Measurements from ENCODE around the gene WDR90.

WDR90 gene

GRCh38 chr16:678209-678857 is 29.2 kb downstream of the WDR90 start:
- Histone ChIP-seq H3K4me1 (ENCODE audit: insufficient read depth, low read length, poor library complexity, severe bottlenecking) (peaks cover 4% of the 10 kb centered on the region), H3K4me2 (ENCODE audit: low read depth, low read length, poor library complexity, severe bottlenecking) (no peak overlapping the region), H3F3A (ENCODE audit: low read depth) (no peaks in the 10 kb centered on the region), H3K9me3 (ENCODE audit: insufficient read depth, low read depth, low read length) (no peaks in the 10 kb centered on the region), H3K9ac (ENCODE audit: low read depth, low read length, poor library complexity, severe bottlenecking) (no peak overlapping the region), H3K79me2 (ENCODE audit: insufficient read depth, low read length) (peaks cover 16% of the 10 kb centered on the region; the same call in 1 of the 2 replicates), H2AFZ (ENCODE audit: low read length) (no peak overlapping the region), H3K9me2 (replicated peaks; ENCODE audit: low read depth, low read length) (no peaks in the 10 kb centered on the region), H3K4me3 (ENCODE audit: low read length, poor library complexity, severe bottlenecking) (no peak overlapping the region), H3K27me3 (ENCODE audit: insufficient read depth, low read length, poor library complexity, severe bottlenecking) (no peaks in the 10 kb centered on the region), H4K20me1 (ENCODE audit: insufficient read depth, low read length, poor library complexity, severe bottlenecking) (peaks cover 2% of the 10 kb centered on the region), H3K36me3 (ENCODE audit: insufficient read depth, low read length) (no peaks in the 10 kb centered on the region)
- TF ChIP-seq, protein P1, sequence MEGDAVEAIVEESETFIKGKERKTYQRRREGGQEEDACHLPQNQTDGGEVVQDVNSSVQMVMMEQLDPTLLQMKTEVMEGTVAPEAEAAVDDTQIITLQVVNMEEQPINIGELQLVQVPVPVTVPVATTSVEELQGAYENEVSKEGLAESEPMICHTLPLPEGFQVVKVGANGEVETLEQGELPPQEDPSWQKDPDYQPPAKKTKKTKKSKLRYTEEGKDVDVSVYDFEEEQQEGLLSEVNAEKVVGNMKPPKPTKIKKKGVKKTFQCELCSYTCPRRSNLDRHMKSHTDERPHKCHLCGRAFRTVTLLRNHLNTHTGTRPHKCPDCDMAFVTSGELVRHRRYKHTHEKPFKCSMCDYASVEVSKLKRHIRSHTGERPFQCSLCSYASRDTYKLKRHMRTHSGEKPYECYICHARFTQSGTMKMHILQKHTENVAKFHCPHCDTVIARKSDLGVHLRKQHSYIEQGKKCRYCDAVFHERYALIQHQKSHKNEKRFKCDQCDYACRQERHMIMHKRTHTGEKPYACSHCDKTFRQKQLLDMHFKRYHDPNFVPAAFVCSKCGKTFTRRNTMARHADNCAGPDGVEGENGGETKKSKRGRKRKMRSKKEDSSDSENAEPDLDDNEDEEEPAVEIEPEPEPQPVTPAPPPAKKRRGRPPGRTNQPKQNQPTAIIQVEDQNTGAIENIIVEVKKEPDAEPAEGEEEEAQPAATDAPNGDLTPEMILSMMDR (conservative IDR thresholded peaks at IDR 0.05; ENCODE audit: low read length): no peak
- no peak for TF ChIP-seq EZH2phosphoT487 (IDR thresholded peaks at IDR 0.05; ENCODE audit: borderline replicate concordance)

DNA sequence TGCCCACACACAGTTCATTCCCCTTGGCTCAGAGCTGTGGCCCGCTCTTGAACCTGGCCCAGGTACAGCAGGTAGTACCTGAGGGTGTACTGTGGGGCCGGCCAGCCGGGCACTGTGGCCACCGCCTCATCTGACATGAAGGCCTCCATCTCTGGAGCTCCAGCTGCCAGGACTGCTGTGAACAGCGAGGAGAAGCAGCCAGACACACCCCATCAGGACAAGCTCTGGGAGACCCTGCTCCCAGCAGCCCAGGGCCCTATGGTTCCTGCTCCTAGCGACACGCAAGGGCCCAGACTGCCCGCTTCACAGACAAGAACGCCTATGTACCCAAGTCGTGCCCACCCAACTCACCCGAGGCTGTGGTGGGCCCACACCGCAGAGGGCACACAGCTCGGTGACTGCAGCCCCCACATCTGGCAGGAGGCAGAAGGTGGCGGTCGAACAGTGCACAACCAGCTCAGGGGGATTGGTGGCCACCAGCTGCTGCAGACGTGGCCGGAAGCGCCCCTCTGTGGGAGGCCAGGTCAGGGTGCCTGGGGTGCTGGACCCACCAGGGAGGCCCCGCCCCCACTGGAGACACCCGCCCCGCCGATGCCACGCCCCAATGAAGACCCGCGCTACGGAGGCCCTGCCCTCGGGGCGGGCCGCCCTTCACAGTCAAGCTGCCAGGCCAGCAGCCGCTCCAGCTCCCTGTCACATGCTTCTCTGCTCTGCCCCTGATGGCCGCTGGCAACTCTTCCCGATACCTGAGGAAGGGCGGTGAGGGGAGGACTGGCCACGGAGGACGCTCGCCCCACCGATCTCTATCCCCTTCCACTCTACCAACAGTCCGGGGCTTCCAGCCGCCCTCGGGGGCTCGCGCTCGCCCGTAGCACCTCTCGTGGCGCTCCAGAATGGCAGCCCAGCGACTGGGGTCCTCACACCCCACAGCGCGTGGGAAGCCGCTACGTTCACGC is 30.0 kb downstream of the WDR90 start:
- Histone ChIP-seq H3K36me3 (ENCODE audit: insufficient read depth, low read length) (no peaks in the 10 kb centered on the region), H3K4me1 (ENCODE audit: insufficient read depth, low read length, poor library complexity, severe bottlenecking) (peaks cover 4% of the 10 kb centered on the region), H3F3A (ENCODE audit: low read depth) (no peaks in the 10 kb centered on the region), H3K9me3 (ENCODE audit: insufficient read depth, low read depth, low read length) (no peaks in the 10 kb centered on the region), H3K9ac (ENCODE audit: low read depth, low read length, poor library complexity, severe bottlenecking) (no peak overlapping the region), H3K4me2 (ENCODE audit: low read depth, low read length, poor library complexity, severe bottlenecking) (peak overlapping the region; percentile 66), H3K4me3 (ENCODE audit: low read length, poor library complexity, severe bottlenecking) (peak overlapping the region; percentile 60), H3K27me3 (ENCODE audit: insufficient read depth, low read length, poor library complexity, severe bottlenecking) (no peaks in the 10 kb centered on the region), H3K79me2 (ENCODE audit: insufficient read depth, low read length) (peaks cover 16% of the 10 kb centered on the region; the same call in 1 of the 2 replicates), H4K20me1 (ENCODE audit: insufficient read depth, low read length, poor library complexity, severe bottlenecking) (peaks cover 2% of the 10 kb centered on the region), H2AFZ (ENCODE audit: low read length) (no peak overlapping the region), H3K9me2 (replicated peaks; ENCODE audit: low read depth, low read length) (no peaks in the 10 kb centered on the region)
- TF ChIP-seq EZH2phosphoT487 (IDR thresholded peaks at IDR 0.05; ENCODE audit: borderline replicate concordance): no peak
- TF ChIP-seq, protein P1 (conservative IDR thresholded peaks at IDR 0.05; ENCODE audit: low read length): no peak

DNA sequence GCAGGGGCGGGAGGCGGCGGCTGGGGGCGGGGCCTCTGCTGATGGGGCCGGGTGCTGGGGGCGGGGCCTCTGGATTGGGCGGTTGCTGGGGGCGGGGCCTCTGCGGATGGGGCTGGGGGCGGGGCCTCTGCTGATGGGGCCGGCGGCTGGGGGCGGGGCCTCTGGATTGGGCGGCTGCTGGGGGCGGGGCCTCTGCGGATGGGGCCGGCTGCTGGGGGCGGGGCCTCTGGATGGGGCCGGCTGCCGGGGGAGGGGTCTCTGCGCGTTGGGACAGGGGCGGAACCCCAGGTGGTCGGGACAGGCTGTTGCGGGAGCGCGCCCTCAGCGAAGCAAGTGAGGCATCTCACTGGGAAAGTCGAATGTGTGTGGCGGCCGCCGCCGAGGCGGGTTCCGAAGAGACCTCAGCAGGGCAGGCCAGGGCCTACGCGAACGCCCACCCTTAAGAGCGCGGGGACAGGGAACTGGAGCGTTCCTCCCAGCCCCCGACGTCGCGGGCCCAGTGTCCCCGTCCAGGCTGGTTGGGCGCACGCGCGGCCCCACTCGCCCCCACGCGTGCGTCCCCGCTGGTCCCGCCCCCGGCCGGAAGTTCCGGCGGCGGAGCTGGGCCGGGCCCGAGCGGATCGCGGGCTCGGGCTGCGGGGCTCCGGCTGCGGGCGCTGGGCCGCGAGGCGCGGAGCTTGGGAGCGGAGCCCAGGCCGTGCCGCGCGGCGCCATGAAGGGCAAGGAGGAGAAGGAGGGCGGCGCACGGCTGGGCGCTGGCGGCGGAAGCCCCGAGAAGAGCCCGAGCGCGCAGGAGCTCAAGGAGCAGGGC is 30.9 kb downstream of the WDR90 start, which contains the start of gene STUB1:
TSS of gene STUB1 (plus strand) at position 597 of the 811 bp plus-strand sequence. CDS start at position 713, 116 bp downstream.
- Histone ChIP-seq H3K4me1 (ENCODE audit: insufficient read depth, low read length, poor library complexity, severe bottlenecking) (peaks cover 4% of the 10 kb centered on the region), H3K27me3 (ENCODE audit: insufficient read depth, low read length, poor library complexity, severe bottlenecking) (no peaks in the 10 kb centered on the region), H2AFZ (ENCODE audit: low read length) (no peak within 1 kb of the TSS), H3K4me2 (ENCODE audit: low read depth, low read length, poor library complexity, severe bottlenecking) (peak within 1 kb of the TSS; percentile 73), H3K36me3 (ENCODE audit: insufficient read depth, low read length) (no peaks in the 10 kb centered on the region), H3K9me2 (replicated peaks; ENCODE audit: low read depth, low read length) (no peaks in the 10 kb centered on the region), H3F3A (ENCODE audit: low read depth) (no peaks in the 10 kb centered on the region), H3K4me3 (ENCODE audit: low read length, poor library complexity, severe bottlenecking) (peak within 1 kb of the TSS; percentile 82), H3K9ac (ENCODE audit: low read depth, low read length, poor library complexity, severe bottlenecking) (peak within 1 kb of the TSS; percentile 76), H4K20me1 (ENCODE audit: insufficient read depth, low read length, poor library complexity, severe bottlenecking) (peaks cover 2% of the 10 kb centered on the region), H3K79me2 (ENCODE audit: insufficient read depth, low read length) (peaks cover 16% of the 10 kb centered on the region; the same call in 1 of the 2 replicates), H3K9me3 (ENCODE audit: insufficient read depth, low read depth, low read length) (no peaks in the 10 kb centered on the region)
- no peak for TF ChIP-seq EZH2phosphoT487 (IDR thresholded peaks at IDR 0.05; ENCODE audit: borderline replicate concordance)
- TF ChIP-seq, protein P1 (conservative IDR thresholded peaks at IDR 0.05; ENCODE audit: low read length): no peak
